HUES6 (cell line): Measurements from ENCODE around the gene HSF2BP.
"Not testable (repeated sequence)": the region's sequence is repeated elsewhere in the genome, so short reads cannot be mapped to it uniquely, and the experiment has no call there.

ENCODE experiments used
- H3K27ac ChIP-seq: 2 replicates; pipeline ENCODE4 v1.7.0; 2013; ENCODE audit warnings: low read depth, mild to moderate bottlenecking, low read length, inconsistent platforms
- H3K27me3 ChIP-seq: 2 replicates; pipeline ENCODE4 v1.6.1; 2013; ENCODE audit warnings: low read length; ENCODE audit not compliant: control insufficient read depth, insufficient read depth
- H3K36me3 ChIP-seq: 2 replicates; pipeline ENCODE4 v1.6.1; 2013; ENCODE audit warnings: low read length; ENCODE audit not compliant: control insufficient read depth, insufficient read depth
- H3K4me1 ChIP-seq: 2 replicates; pipeline ENCODE4 v1.6.1; 2013; ENCODE audit warnings: low read length; ENCODE audit not compliant: control insufficient read depth, insufficient read depth
- H3K4me3 ChIP-seq: 2 replicates; pipeline ENCODE4 v1.5.1; 2013; ENCODE audit warnings: low read depth, low read length
- H3K9ac ChIP-seq: one replicate; pipeline ENCODE4 v1.6.1; 2013; ENCODE audit warnings: mild to moderate bottlenecking, low read length
- H3K9me3 ChIP-seq: 2 replicates; pipeline ENCODE4 v1.6.1; 2013; ENCODE audit warnings: low read depth, low read length; ENCODE audit not compliant: control insufficient read depth, insufficient read depth

HSF2BP gene

DNA sequence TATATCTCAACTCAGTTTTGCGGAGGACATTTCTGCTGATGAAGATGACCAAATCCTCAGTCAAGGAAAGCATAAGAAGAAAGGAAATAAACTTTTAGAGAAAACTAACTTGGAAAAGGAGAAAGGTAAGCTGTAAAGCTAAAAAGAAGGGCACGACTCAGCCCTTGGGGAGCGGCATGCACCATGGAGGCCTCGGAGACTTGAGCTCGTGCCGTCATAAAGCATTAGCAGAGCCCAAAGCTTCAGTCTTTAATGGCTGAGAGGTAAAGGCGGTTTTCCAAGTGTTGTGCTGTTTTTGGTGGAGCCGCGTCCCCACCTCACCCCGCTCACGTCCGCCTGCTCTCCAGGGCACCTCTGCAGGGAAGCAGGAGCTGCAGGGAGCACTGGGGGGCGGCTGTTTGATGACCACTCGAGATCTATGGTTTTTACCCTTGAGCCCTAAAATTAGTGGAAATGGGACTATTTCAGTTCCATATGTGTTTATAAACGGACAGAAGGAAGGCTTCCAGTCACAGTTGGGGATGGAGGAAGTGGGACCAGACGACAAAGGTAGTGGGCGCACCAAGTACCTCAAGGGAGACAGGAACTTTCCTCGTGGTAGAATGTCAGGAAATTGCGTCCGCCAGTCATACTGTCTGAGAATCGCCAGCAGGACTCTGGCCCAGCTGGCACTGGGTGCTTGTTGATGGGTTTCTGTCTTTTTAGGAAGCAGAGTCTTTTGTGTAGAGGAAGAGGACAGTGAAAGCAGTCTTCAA lies 27.7 kb upstream of the HSF2BP start:
- Histone ChIP-seq H3K36me3 (peaks cover 93% of the 10 kb centered on the region), H3K27me3 (no peaks in the 10 kb centered on the region), H3K4me1 (no peaks in the 10 kb centered on the region), H3K9ac (no peak overlapping the region), H3K27ac (no peak overlapping the region), H3K4me3 (no peak overlapping the region), H3K9me3 (no peaks in the 10 kb centered on the region)

- Histone ChIP-seq H3K9me3 (no peaks in the 10 kb centered on the region), H3K27me3 (no peaks in the 10 kb centered on the region), H3K4me1 (no peaks in the 10 kb centered on the region), H3K9ac (no peak overlapping the region), H3K36me3 (peaks cover 88% of the 10 kb centered on the region), H3K4me3 (no peak overlapping the region), H3K27ac (no peak overlapping the region)
Observed at GRCh38 chr21:43684424-43684823, 25.1 kb upstream of the HSF2BP start.

DNA sequence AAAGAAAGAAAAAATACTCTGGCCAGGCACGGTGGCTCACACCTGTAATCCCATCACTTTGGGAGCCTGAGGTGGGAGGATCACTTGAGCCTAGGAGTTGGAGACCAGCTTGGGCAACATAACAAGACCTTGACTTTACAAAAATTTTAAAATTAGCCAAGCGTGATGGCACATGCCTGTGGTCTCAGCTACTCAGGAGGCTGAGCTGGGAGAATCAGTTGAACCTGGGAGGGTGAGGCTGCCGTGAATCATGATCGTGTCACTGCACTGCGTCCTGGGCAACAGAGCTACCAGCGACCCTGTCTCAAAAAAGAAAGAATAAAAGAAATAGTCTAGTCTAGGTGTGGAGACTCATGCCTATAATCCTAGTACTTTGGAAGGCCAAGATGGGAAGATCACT lies 22.4 kb upstream of the HSF2BP start:
- H3K4me1 ChIP-seq = no peaks in the 10 kb centered on the region
- no peak overlapping the region for H3K4me3 ChIP-seq
- no peaks in the 10 kb centered on the region for H3K9me3 ChIP-seq
- no peak overlapping the region for H3K9ac ChIP-seq
- H3K27ac ChIP-seq = no peak overlapping the region
- peaks cover 86% of the 10 kb centered on the region for H3K36me3 ChIP-seq
- no peaks in the 10 kb centered on the region for H3K27me3 ChIP-seq

DNA sequence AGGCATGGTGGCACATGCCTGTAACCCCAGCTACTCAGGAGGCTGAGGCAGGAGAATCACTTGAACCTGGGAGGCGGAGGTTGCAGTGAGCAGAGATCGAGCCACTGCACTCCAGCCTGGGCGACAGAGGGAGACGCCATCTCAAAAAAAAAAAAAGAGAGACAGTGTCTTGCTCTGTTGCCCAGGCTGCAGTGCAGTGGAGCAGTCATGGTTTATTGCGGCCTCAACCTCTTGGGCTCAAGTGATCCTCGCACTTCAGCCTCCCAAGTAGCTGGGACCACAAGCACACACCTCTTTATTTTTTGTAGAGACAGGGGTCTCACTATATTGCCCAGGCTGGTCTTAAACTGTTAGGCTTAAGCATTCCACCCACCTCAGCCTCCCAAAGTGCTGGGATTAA lies 21.1 kb upstream of the HSF2BP start:
- H3K4me3 ChIP-seq, H3K4me1 ChIP-seq, H3K27ac ChIP-seq, H3K9ac ChIP-seq, H3K27me3 ChIP-seq, H3K9me3 ChIP-seq: not testable (repeated sequence)
- peaks cover 85% of the 10 kb centered on the region for H3K36me3 ChIP-seq

- H3K27me3 ChIP-seq = no peaks in the 10 kb centered on the region
- no peak overlapping the region for H3K9ac ChIP-seq
- H3K4me1 ChIP-seq = no peaks in the 10 kb centered on the region
- H3K36me3 ChIP-seq = peaks cover 85% of the 10 kb centered on the region
- no peaks in the 10 kb centered on the region for H3K9me3 ChIP-seq
- no peak overlapping the region for H3K4me3 ChIP-seq
- no peak overlapping the region for H3K27ac ChIP-seq
Observed at GRCh38 chr21:43679951-43680350, 20.7 kb upstream of the HSF2BP start.

GRCh38 chr21:43676391-43676790 lies 17.1 kb upstream of the HSF2BP start:
- Histone ChIP-seq H3K4me1 (peaks cover 8% of the 10 kb centered on the region; the same call in 1 of the 2 replicates), H3K27ac (no peak overlapping the region), H3K9ac (no peak overlapping the region), H3K4me3 (no peak overlapping the region), H3K36me3 (peaks cover 84% of the 10 kb centered on the region), H3K27me3 (no peaks in the 10 kb centered on the region), H3K9me3 (no peaks in the 10 kb centered on the region)

- H3K4me3 ChIP-seq = no peak overlapping the region
- peaks cover 86% of the 10 kb centered on the region for H3K36me3 ChIP-seq
- H3K27me3 ChIP-seq = no peaks in the 10 kb centered on the region
- H3K27ac ChIP-seq = no peak overlapping the region
- H3K9me3 ChIP-seq = no peaks in the 10 kb centered on the region
- H3K9ac ChIP-seq = no peak overlapping the region
- peaks cover 8% of the 10 kb centered on the region; the same call in 1 of the 2 replicates for H3K4me1 ChIP-seq
Observed at GRCh38 chr21:43675871-43676270, 16.6 kb upstream of the HSF2BP start.

DNA sequence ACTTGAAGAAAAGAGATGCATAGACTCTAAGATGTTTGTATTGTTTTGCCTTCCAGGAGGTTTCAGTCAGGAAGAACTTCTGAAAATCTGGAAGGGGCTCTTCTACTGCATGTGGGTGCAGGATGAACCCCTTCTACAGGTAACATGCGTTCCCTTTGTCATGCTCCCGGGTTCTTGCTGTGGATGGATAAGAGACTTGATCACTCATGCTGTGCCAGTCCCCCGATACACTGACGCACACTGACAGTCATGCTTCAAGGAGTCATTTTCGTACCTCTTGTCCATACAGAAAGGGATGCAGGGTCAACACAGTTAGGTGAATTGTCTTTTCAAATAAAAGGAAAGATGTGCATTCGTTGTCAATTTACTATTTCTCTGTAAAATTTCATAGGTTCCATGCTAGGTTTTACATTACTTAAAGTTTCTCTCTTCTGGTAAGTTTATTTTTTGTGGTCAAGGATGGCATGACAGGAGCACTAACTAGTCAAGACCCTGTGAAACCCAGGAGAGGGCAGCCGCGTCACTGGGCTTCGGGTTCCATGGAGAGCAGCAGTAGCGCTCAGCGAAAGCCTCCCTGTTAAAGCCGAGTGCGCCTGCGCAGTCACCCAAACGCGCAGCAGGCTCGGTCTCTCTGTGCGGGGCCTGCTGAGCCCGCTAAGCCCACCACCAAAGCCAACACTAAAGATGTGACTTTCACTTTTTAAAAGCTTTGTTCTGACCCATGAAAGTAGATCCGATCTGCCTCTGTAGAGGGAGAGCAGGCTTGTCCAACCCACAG lies 10.7 kb upstream of the HSF2BP start:
- no peak overlapping the region for H3K4me3 ChIP-seq
- no peak overlapping the region for H3K27ac ChIP-seq
- H3K27me3 ChIP-seq = no peaks in the 10 kb centered on the region
- H3K9ac ChIP-seq = no peak overlapping the region
- H3K36me3 ChIP-seq = peaks cover 74% of the 10 kb centered on the region
- H3K4me1 ChIP-seq = peaks cover 8% of the 10 kb centered on the region; the same call in 1 of the 2 replicates
- no peaks in the 10 kb centered on the region for H3K9me3 ChIP-seq

DNA sequence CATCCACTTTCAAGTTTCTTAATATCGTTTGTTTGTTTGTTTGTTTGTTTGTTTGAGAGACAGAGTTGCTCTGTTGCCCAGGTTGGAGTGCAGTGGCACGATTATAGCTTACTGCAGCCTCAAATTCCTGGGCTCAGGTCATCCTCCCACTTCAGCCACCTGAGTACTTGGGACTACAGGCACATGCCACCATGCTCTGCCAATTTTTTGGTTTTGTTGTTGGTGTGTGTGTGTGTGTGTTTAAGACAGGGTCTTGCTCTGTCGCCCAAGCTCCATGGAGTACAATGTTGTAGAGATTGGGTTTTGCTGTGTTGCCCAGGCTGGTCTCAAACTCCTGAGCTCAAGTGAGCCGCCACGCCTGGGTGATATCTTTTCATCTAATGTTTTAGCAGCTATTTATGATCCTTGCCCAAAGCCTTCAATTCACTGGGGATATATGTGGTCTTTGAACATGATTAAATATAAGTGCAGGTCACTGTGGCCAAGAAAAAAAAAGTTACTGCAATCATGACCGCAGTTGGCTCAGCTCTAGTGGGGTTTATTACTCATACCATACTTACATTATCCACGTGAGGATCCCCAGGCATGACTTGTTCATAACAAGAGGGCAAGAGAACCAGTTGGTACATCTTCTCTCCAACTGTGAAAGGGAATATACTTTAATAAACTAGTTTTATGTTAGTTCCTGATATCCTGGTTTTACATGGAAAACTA lies 8.1 kb upstream of the HSF2BP start:
- Histone ChIP-seq H3K36me3 (peaks cover 81% of the 10 kb centered on the region), H3K4me3 (no peak overlapping the region), H3K4me1 (no peaks in the 10 kb centered on the region), H3K27ac (no peak overlapping the region), H3K9me3 (no peaks in the 10 kb centered on the region), H3K9ac (no peak overlapping the region), H3K27me3 (no peaks in the 10 kb centered on the region)

GRCh38 chr21:43665879-43666278 lies 6.6 kb upstream of the HSF2BP start:
- Histone ChIP-seq H3K9ac (no peak overlapping the region), H3K36me3 (peaks cover 78% of the 10 kb centered on the region), H3K4me1 (0 out of 2 replicates have a peak, but pooled peaks cover 4% of the 10 kb centered on the region), H3K27me3 (no peaks in the 10 kb centered on the region), H3K27ac (no peak overlapping the region), H3K9me3 (no peaks in the 10 kb centered on the region), H3K4me3 (no peak overlapping the region)

- Histone ChIP-seq H3K9me3 (no peaks in the 10 kb centered on the region), H3K27me3 (no peaks in the 10 kb centered on the region), H3K27ac (no peak overlapping the region), H3K9ac (no peak overlapping the region), H3K4me1 (0 out of 2 replicates have a peak, but pooled peaks cover 9% of the 10 kb centered on the region), H3K4me3 (no peak overlapping the region), H3K36me3 (peaks cover 64% of the 10 kb centered on the region)
Observed at GRCh38 chr21:43664358-43664757, 5.1 kb upstream of the HSF2BP start.
